ENCODE measurements around the gene RANBP1. TPM values are rescaled to one million over a fixed set of nuclear protein-coding genes. Genes with fewer than 3 reads are reported as not detected.

Gene RANBP1
- total RNA-seq, 4 donors from 2014 or later = 45.6 to 128 (median 106) TPM

DNA sequence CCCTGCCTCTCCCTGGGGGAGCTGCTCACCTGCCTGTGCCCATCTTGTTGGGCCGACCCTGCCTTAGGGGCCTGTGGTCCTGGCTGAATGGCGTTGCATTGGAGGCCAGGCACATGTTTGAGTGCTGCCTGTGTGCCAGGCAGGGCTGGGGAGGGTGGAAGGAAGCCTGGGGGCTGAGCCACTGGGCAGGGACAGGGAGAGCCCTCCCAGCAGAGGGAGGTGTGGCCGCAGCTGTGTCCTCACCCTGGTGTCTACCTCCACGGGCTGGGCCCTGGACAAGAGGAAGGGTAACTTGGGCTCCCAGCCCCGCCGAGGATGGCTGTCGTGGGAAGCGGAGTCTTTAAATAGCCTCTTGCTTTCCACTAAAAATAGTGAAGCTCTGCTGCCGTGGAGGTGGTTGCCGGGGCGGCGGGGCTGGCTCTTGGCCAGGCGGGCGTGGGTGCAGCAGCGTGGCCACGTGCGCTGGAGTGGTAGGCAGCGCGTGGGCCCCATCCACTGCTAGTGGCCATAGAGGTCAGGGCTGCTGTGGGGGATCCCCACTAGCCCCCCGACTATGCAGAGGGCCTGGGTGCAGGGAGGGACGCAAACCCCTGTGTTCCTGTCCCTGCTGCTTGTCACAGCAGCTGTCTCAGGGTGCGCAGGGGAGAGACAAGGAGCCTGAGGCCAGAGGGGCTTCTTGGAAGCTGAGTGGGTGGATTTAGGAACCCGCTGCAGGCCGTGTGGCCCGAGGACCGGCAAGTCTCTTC lies 21.9 kb downstream of the RANBP1 start:
- H3K9me3 ChIP-seq = no peaks in the 10 kb centered on the region
- DNase-seq = no peak
- TF ChIP-seq POLR2A (IDR thresholded peaks at IDR 0.05) = no peak
- TF ChIP-seq, protein P1, sequence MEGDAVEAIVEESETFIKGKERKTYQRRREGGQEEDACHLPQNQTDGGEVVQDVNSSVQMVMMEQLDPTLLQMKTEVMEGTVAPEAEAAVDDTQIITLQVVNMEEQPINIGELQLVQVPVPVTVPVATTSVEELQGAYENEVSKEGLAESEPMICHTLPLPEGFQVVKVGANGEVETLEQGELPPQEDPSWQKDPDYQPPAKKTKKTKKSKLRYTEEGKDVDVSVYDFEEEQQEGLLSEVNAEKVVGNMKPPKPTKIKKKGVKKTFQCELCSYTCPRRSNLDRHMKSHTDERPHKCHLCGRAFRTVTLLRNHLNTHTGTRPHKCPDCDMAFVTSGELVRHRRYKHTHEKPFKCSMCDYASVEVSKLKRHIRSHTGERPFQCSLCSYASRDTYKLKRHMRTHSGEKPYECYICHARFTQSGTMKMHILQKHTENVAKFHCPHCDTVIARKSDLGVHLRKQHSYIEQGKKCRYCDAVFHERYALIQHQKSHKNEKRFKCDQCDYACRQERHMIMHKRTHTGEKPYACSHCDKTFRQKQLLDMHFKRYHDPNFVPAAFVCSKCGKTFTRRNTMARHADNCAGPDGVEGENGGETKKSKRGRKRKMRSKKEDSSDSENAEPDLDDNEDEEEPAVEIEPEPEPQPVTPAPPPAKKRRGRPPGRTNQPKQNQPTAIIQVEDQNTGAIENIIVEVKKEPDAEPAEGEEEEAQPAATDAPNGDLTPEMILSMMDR (IDR thresholded peaks at IDR 0.05) = no peak
- no peak for TF ChIP-seq EP300 (IDR thresholded peaks at IDR 0.05; ENCODE audit: low read depth)
- TF ChIP-seq POLR2AphosphoS5 (IDR thresholded peaks at IDR 0.05) = no peak
- peak overlapping the region in 1 of 4 donors; percentile 4 for H3K27ac ChIP-seq
- peaks cover 19 to 39% (median 25%) of the 10 kb centered on the region in 4 donors for H3K4me1 ChIP-seq
- no peaks in the 10 kb centered on the region for H3K36me3 ChIP-seq
- WGBS, 2 donors (ENCODE audit: low coverage in 1 of 2) = 46% methylated on average over 24 of the region's 26 CpGs; no CpG with 5 or more reads in 1 of the 2 donors
- intact Hi-C loops (cut with DNase I; ENCODE audit: low total_unique reads) = no loop called here
- no peak overlapping the region for H3K4me3 ChIP-seq
- in situ Hi-C loops (cut with MboI; ENCODE audit: low pct_ligation_motif_present in 1 of 4, low pct_unique_long_range_greater_than_20kb in 1 of 4, low sequenced_read_pairs in 3 of 4) = no loop called here
- H3K27me3 ChIP-seq = no peaks in the 10 kb centered on the region

DNA sequence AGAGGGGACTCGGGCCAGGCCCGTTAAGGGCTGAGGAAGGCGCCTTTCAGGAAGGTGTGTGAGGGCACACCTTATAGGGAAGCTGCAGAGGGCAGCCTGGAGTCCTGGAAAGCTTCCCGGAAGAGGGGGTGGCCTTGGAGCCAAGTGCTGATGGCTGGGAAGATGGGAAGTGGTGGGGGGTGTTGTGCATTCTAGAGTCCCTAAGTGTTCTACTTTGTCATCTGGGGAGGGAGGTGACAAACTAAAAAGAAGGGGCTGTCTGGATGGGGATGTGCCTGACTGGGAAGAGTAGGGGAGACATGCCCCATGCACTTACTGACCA lies 22.5 kb downstream of the RANBP1 start:
- Histone ChIP-seq H3K27me3 (no peaks in the 10 kb centered on the region), H3K27ac (peak overlapping the region in 1 of 4 donors; percentile 4), H3K4me1 (peaks cover 13 to 33% (median 21%) of the 10 kb centered on the region in 4 donors), H3K9me3 (no peaks in the 10 kb centered on the region), H3K4me3 (no peak overlapping the region), H3K36me3 (no peaks in the 10 kb centered on the region)
- intact Hi-C loops (cut with DNase I; ENCODE audit: low total_unique reads) (no loop called here), in situ Hi-C loops (cut with MboI; ENCODE audit: low pct_ligation_motif_present in 1 of 4, low pct_unique_long_range_greater_than_20kb in 1 of 4, low sequenced_read_pairs in 3 of 4) (no loop called here)
- no peak for DNase-seq
- TF ChIP-seq EP300 (IDR thresholded peaks at IDR 0.05; ENCODE audit: low read depth) (no peak), POLR2AphosphoS5 (IDR thresholded peaks at IDR 0.05) (no peak), POLR2A (IDR thresholded peaks at IDR 0.05) (no peak)
- TF ChIP-seq, protein P1 (IDR thresholded peaks at IDR 0.05) = no peak
- 51% methylated on average over 4 of the region's 4 CpGs; no CpG with 5 or more reads in 1 of the 2 donors for WGBS, 2 donors (ENCODE audit: low coverage in 1 of 2)

DNA sequence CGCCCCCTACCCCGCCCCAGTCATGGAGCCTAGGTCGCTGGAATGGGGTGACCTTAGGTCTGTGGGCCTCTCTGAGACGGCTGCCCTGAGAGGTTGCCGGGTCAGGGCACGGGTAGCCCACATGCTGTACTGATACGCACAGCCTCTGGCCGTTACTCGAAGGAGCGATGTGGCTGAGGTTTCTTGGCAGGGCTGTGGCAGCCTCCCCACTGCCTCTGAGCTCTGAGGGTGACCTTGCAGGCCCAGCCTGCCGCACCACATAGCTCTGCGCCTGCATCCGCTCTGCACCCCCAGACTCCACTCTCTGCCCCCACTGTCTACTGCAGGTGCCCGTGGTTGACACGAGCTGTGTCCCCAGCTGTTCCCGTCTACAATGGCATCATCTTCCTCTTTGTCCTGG lies 23.0 kb downstream of the RANBP1 start:
- H3K36me3 ChIP-seq = no peaks in the 10 kb centered on the region
- in situ Hi-C loops (cut with MboI; ENCODE audit: low pct_ligation_motif_present in 1 of 4, low pct_unique_long_range_greater_than_20kb in 1 of 4, low sequenced_read_pairs in 3 of 4) = no loop called here
- no peak overlapping the region for H3K27ac ChIP-seq
- no peak for DNase-seq
- no peaks in the 10 kb centered on the region for H3K9me3 ChIP-seq
- H3K27me3 ChIP-seq = no peaks in the 10 kb centered on the region
- 87% methylated on average over 11 of the region's 16 CpGs; no CpG with 5 or more reads in 1 of the 2 donors for WGBS, 2 donors (ENCODE audit: low coverage in 1 of 2)
- intact Hi-C loops (cut with DNase I; ENCODE audit: low total_unique reads) = no loop called here
- peaks cover 13 to 30% (median 17%) of the 10 kb centered on the region in 4 donors for H3K4me1 ChIP-seq
- H3K4me3 ChIP-seq = no peak overlapping the region
- TF ChIP-seq, protein P1 (IDR thresholded peaks at IDR 0.05) = no peak
- TF ChIP-seq POLR2AphosphoS5 (IDR thresholded peaks at IDR 0.05) = no peak

DNA sequence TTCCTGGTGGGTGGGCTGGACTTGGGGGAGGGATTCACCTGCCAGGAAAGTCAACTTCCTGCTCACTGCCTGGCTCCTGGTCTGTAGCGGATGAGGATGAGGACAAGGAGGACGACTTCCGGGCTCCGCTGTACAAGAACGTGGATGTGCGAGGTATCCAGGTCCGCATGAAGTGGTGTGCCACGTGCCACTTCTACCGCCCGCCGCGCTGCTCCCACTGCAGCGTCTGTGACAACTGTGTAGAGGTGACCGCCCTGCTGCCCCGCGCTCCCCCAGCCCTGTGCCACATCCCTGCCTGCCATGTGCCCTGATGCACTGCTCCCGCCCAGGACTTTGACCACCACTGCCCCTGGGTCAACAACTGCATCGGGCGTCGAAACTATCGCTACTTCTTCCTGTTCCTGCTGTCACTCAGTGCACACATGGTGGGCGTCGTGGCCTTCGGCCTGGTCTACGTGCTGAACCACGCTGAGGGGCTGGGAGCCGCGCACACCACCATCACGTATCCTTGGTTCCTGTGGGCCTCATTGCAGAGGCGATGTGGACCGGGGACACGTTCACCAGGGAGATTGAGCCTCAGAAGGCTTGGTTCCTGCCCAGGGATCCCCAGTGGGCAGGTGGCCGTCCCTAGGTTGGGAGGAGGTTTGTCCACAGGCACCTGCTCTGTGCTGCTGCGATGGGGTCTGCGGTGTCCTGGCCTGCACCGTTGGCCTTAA lies 23.6 kb downstream of the RANBP1 start:
- Histone ChIP-seq H3K27me3 (no peaks in the 10 kb centered on the region), H3K27ac (no peak overlapping the region), H3K4me3 (no peak overlapping the region), H3K36me3 (no peaks in the 10 kb centered on the region), H3K4me1 (peaks cover 12 to 26% (median 15%) of the 10 kb centered on the region in 4 donors), H3K9me3 (no peaks in the 10 kb centered on the region)
- WGBS, 2 donors (ENCODE audit: low coverage in 1 of 2) = 90% methylated on average over 36 of the region's 36 CpGs; no CpG with 5 or more reads in 1 of the 2 donors
- no peak for TF ChIP-seq EP300 (IDR thresholded peaks at IDR 0.05; ENCODE audit: low read depth)
- no peak for TF ChIP-seq POLR2AphosphoS5 (IDR thresholded peaks at IDR 0.05)
- no peak for TF ChIP-seq POLR2A (IDR thresholded peaks at IDR 0.05)
- TF ChIP-seq, protein P1 (IDR thresholded peaks at IDR 0.05) = no peak
- intact Hi-C loops (cut with DNase I; ENCODE audit: low total_unique reads) (no loop called here), in situ Hi-C loops (cut with MboI; ENCODE audit: low pct_ligation_motif_present in 1 of 4, low pct_unique_long_range_greater_than_20kb in 1 of 4, low sequenced_read_pairs in 3 of 4) (no loop called here)
- no peak for DNase-seq

All from transverse colon (tissue), 4 donors.